Measurements from ENCODE around the gene TIMP3. TPM values are rescaled to one million over a fixed set of nuclear protein-coding genes. Genes with fewer than 3 reads are reported as not detected.

The TIMP3 gene
- total and polyA plus RNA-seq, 2 donors (not counting 3 experiments of a cell fraction or from before 2014, with no cell fraction given): 0.22 to 2.0 TPM

DNA sequence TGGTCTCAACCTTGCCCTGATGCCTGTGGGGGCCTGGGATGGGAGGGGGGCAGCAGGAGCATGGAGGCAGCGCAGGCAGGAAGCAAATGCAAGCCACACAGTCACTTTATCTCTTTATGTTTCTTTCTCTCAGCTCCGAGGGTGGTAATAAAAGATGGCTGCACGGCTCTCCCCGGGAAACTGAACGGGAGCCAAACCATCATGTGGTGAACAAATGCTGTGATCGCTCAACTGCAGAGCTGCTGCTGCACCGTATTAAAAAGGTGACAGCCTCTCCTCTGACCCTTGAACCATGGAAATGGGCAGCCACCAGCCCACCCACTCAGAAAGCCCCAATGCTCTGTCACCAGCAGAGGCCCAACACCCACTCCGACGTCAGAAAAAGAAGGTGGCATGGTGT lies 110.0 kb downstream of the TIMP3 start:
- no peak for TF ChIP-seq POLR2A (IDR thresholded peaks at IDR 0.05; ENCODE audit: low read depth, low read length)
- TF ChIP-seq POLR2AphosphoS5 (IDR thresholded peaks at IDR 0.05; ENCODE audit: insufficient read depth, low read depth, low read length): no peak
- H3K9me3 ChIP-seq (replicated peaks; ENCODE audit: control insufficient read depth, insufficient read depth, low read length): peaks cover 4% of the 10 kb centered on the region
- no TSS peak for BruUV-seq (replicated peaks)
- dilution Hi-C loops (cut with MboI; ENCODE audit: extremely low pct_ligation_motif_present, low sequenced_read_pairs): no loop called here
- H3K27me3 ChIP-seq (ENCODE audit: control insufficient read depth in 2 of 2, insufficient read depth in 2 of 2, low read length in 2 of 2): no peaks in the 10 kb centered on the region
- no peaks in the 10 kb centered on the region for H3K9me1 ChIP-seq (replicated peaks; ENCODE audit: control insufficient read depth, extremely low read depth, insufficient read depth, low read length)
- H3K36me3 ChIP-seq (ENCODE audit: control insufficient read depth in 2 of 2, extremely low read depth in 1 of 2, insufficient read depth in 2 of 2, low read length in 2 of 2): no peaks in the 10 kb centered on the region
- CTCF ChIA-PET: no interaction called here
- intact Hi-C loops (cut with micrococcal nuclease): no loop called here
- H3K27ac ChIP-seq (ENCODE audit: insufficient read depth, low read depth, low read length): no peak overlapping the region
- H3K4me1 ChIP-seq (ENCODE audit: control insufficient read depth, extremely low read depth, insufficient read depth, low read length): no peaks in the 10 kb centered on the region
- no peak for DNase-seq (ENCODE audit: low read depth, low spot score)
- no peaks in the 10 kb centered on the region for H4K20me1 ChIP-seq (replicated peaks; ENCODE audit: control insufficient read depth, extremely low read depth, insufficient read depth, low read length)
- no peak overlapping the region for H3K4me2 ChIP-seq (ENCODE audit: insufficient read depth, low read length)
- no peak overlapping the region for H3K4me3 ChIP-seq (replicated peaks in 1 of 3; ENCODE audit: insufficient read depth in 1 of 3, low read depth in 1 of 3, low read length in 3 of 3)
- no peak for FAIRE-seq
- no peak overlapping the region for H3K9ac ChIP-seq (replicated peaks; ENCODE audit: extremely low read depth, insufficient read depth, low read length)
- H3K79me2 ChIP-seq (ENCODE audit: control insufficient read depth, insufficient read depth, low read length): no peaks in the 10 kb centered on the region
- POLR2A ChIA-PET: no interaction called here
- H2AFZ ChIP-seq (ENCODE audit: low read depth, low read length): no peak overlapping the region
